ENCODE data around the gene ARL3. TPM values are rescaled to one million over a fixed set of nuclear protein-coding genes. Genes with fewer than 3 reads are reported as not detected.

ARL3 gene
- total and polyA plus RNA-seq, 2 experiments from 2014 or later: 8.5 to 22.6 TPM

DNA sequence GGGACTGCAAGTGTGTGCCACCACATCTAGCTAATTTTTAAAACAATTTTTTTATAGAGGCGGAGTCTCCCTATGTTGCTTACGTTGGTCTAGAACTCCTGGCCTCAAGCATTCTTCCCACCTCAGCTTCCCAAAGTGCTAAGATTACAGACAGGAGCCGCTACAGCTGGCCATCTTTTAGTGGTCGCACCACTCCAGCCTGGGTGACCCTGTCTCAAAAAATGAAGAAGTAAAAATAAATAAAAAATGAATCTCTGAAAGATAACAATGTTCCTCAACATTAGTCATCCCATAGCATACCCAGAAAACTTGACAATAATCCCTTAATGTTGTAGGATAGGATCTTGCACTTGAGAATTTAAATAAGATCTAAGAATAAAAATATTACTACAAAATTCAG is 47.8 kb upstream of the ARL3 start:
- Mint-ChIP-seq H3K4me3 (no peak overlapping the region), H3K27me3 (ENCODE audit: insufficient read depth, low read depth, poor library complexity) (peaks cover 6% of the 10 kb centered on the region), H3K4me1 (peaks cover 8% of the 10 kb centered on the region), H3K27ac (no peak overlapping the region), H3K36me3 (ENCODE audit: low read depth) (no peaks in the 10 kb centered on the region), H3K9me3 (no peaks in the 10 kb centered on the region)
- Histone ChIP-seq H2AFZ (no peak overlapping the region), H4K20me1 (replicated peaks; ENCODE audit: insufficient read depth) (no peaks in the 10 kb centered on the region; the same call in none of the 2 replicates), H3K27me3 (ENCODE audit: insufficient read depth) (no peaks in the 10 kb centered on the region), H3K36me3 (ENCODE audit: insufficient read depth) (no peaks in the 10 kb centered on the region), H3K4me1 (ENCODE audit: insufficient read depth) (no peaks in the 10 kb centered on the region; the same call in 1 of the 2 replicates), H3K27ac (ENCODE audit: low read depth) (no peak overlapping the region), H3K9me2 (ENCODE audit: insufficient read depth) (no peaks in the 10 kb centered on the region), H3F3A (replicated peaks; ENCODE audit: low read depth) (0 out of 2 replicates have a peak, but pooled peaks cover 3% of the 10 kb centered on the region), H3K4me3 (no peak overlapping the region), H3K4me2 (no peak overlapping the region), H3K79me2 (replicated peaks; ENCODE audit: insufficient read depth) (peaks cover 5% of the 10 kb centered on the region)
- ATAC-seq: no peak
- no peak for DNase-seq (ENCODE audit: low spot score)
- TF ChIP-seq ETS1 (IDR thresholded peaks at IDR 0.05) (no peak), JUNB (IDR thresholded peaks at IDR 0.05; ENCODE audit: unreplicated experiment) (no peak), EZH2phosphoT487 (IDR thresholded peaks at IDR 0.05; ENCODE audit: unreplicated experiment) (no peak), CREB1 (CRISPR knock-in tag; IDR thresholded peaks at IDR 0.05; ENCODE audit: low read depth) (no peak), STAT1 (IDR thresholded peaks at IDR 0.05; ENCODE audit: unreplicated experiment) (no peak), POLR2AphosphoS5 (IDR thresholded peaks at IDR 0.05; ENCODE audit: low read depth) (no peak), ZNF331 (CRISPR knock-in tag; IDR thresholded peaks at IDR 0.05; ENCODE audit: low read depth) (no peak)
- TF ChIP-seq, protein P1, sequence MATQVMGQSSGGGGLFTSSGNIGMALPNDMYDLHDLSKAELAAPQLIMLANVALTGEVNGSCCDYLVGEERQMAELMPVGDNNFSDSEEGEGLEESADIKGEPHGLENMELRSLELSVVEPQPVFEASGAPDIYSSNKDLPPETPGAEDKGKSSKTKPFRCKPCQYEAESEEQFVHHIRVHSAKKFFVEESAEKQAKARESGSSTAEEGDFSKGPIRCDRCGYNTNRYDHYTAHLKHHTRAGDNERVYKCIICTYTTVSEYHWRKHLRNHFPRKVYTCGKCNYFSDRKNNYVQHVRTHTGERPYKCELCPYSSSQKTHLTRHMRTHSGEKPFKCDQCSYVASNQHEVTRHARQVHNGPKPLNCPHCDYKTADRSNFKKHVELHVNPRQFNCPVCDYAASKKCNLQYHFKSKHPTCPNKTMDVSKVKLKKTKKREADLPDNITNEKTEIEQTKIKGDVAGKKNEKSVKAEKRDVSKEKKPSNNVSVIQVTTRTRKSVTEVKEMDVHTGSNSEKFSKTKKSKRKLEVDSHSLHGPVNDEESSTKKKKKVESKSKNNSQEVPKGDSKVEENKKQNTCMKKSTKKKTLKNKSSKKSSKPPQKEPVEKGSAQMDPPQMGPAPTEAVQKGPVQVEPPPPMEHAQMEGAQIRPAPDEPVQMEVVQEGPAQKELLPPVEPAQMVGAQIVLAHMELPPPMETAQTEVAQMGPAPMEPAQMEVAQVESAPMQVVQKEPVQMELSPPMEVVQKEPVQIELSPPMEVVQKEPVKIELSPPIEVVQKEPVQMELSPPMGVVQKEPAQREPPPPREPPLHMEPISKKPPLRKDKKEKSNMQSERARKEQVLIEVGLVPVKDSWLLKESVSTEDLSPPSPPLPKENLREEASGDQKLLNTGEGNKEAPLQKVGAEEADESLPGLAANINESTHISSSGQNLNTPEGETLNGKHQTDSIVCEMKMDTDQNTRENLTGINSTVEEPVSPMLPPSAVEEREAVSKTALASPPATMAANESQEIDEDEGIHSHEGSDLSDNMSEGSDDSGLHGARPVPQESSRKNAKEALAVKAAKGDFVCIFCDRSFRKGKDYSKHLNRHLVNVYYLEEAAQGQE (IDR thresholded peaks at IDR 0.05; ENCODE audit: unreplicated experiment): no peak
- TF ChIP-seq, protein P2, sequence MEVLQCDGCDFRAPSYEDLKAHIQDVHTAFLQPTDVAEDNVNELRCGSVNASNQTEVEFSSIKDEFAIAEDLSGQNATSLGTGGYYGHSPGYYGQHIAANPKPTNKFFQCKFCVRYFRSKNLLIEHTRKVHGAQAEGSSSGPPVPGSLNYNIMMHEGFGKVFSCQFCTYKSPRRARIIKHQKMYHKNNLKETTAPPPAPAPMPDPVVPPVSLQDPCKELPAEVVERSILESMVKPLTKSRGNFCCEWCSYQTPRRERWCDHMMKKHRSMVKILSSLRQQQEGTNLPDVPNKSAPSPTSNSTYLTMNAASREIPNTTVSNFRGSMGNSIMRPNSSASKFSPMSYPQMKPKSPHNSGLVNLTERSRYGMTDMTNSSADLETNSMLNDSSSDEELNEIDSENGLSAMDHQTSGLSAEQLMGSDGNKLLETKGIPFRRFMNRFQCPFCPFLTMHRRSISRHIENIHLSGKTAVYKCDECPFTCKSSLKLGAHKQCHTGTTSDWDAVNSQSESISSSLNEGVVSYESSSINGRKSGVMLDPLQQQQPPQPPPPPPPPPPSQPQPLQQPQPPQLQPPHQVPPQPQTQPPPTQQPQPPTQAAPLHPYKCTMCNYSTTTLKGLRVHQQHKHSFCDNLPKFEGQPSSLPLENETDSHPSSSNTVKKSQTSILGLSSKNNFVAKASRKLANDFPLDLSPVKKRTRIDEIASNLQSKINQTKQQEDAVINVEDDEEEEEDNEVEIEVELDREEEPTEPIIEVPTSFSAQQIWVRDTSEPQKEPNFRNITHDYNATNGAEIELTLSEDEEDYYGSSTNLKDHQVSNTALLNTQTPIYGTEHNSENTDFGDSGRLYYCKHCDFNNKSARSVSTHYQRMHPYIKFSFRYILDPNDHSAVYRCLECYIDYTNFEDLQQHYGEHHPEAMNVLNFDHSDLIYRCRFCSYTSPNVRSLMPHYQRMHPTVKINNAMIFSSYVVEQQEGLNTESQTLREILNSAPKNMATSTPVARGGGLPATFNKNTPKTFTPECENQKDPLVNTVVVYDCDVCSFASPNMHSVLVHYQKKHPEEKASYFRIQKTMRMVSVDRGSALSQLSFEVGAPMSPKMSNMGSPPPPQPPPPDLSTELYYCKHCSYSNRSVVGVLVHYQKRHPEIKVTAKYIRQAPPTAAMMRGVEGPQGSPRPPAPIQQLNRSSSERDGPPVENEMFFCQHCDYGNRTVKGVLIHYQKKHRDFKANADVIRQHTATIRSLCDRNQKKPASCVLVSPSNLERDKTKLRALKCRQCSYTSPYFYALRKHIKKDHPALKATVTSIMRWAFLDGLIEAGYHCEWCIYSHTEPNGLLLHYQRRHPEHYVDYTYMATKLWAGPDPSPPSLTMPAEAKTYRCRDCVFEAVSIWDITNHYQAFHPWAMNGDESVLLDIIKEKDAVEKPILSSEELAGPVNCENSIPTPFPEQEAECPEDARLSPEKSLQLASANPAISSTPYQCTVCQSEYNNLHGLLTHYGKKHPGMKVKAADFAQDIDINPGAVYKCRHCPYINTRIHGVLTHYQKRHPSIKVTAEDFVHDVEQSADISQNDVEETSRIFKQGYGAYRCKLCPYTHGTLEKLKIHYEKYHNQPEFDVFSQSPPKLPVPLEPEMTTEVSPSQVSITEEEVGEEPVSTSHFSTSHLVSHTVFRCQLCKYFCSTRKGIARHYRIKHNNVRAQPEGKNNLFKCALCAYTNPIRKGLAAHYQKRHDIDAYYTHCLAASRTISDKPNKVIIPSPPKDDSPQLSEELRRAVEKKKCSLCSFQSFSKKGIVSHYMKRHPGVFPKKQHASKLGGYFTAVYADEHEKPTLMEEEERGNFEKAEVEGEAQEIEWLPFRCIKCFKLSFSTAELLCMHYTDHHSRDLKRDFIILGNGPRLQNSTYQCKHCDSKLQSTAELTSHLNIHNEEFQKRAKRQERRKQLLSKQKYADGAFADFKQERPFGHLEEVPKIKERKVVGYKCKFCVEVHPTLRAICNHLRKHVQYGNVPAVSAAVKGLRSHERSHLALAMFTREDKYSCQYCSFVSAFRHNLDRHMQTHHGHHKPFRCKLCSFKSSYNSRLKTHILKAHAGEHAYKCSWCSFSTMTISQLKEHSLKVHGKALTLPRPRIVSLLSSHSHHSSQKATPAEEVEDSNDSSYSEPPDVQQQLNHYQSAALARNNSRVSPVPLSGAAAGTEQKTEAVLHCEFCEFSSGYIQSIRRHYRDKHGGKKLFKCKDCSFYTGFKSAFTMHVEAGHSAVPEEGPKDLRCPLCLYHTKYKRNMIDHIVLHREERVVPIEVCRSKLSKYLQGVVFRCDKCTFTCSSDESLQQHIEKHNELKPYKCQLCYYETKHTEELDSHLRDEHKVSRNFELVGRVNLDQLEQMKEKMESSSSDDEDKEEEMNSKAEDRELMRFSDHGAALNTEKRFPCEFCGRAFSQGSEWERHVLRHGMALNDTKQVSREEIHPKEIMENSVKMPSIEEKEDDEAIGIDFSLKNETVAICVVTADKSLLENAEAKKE (CRISPR knock-in tag; IDR thresholded peaks at IDR 0.05): no peak
